PC-3 (cell line): ENCODE results near the gene OVCA2.

Experiments
- EZH2 ChIP-seq: fragments of 300-600 bp; sonication (generic); IDR thresholded peaks from one replicate; pipeline ENCODE4 v1.6.1; 2017; ENCODE audit warnings: antibody characterized with exemption, mild to moderate bottlenecking, low read length; ENCODE audit not compliant: unreplicated experiment
- TF ChIP-seq, protein P1 (sequence below): fragments of 300-600 bp; sonication (generic); conservative IDR thresholded peaks from 2 replicates; pipeline ENCODE4 v1.5.1; 2017; ENCODE audit warnings: antibody characterized with exemption, low read depth, mild to moderate bottlenecking, low read length

DNA sequence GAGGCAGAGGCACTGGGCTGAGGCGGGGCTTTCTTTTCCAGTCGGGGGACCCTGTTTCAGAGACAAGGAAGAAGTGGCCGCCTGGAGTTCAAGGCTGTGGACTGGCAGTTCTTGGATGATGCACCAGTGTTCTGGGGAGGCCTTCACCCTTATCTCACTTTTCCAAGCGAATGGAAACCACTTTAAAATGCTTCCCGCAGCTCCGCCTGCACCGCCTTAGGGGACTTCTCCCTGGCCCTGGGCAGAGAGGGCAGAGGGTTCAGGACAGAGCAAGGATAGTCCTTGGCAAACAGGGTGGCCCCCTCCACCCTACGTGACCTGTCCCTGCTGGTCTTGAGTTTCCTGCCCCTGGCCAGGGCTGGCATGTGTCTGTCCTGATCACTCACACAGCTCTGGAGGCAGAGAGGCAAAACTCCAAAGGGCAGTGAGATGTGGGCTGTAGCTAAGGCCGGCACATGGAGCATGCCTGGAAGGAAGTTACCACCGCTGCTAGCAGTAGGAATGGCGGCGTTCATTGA, 37.3 kb upstream of the OVCA2 start:
- TF ChIP-seq, protein P1, sequence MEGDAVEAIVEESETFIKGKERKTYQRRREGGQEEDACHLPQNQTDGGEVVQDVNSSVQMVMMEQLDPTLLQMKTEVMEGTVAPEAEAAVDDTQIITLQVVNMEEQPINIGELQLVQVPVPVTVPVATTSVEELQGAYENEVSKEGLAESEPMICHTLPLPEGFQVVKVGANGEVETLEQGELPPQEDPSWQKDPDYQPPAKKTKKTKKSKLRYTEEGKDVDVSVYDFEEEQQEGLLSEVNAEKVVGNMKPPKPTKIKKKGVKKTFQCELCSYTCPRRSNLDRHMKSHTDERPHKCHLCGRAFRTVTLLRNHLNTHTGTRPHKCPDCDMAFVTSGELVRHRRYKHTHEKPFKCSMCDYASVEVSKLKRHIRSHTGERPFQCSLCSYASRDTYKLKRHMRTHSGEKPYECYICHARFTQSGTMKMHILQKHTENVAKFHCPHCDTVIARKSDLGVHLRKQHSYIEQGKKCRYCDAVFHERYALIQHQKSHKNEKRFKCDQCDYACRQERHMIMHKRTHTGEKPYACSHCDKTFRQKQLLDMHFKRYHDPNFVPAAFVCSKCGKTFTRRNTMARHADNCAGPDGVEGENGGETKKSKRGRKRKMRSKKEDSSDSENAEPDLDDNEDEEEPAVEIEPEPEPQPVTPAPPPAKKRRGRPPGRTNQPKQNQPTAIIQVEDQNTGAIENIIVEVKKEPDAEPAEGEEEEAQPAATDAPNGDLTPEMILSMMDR, result no peak
- no peak for TF ChIP-seq EZH2
